DOHH2 (cell line): ENCODE data around the gene DIS3L2.

Experiments
- H3F3A ChIP-seq: fragments of 200-600 bp; sonication (generic), shearing (Covaris generic); 2 replicates; pipeline ENCODE4 v1.6.0; 2016; ENCODE audit warnings: antibody characterized with exemption, mild to moderate bottlenecking; ENCODE audit not compliant: control insufficient read depth, insufficient read depth
- H3K27ac ChIP-seq: fragments of 200-600 bp; sonication (generic); 2 replicates; pipeline ENCODE4 v1.5.1; 2014; ENCODE audit warnings: low read depth, mild to moderate bottlenecking, low read length, moderate library complexity
- H3K27me3 ChIP-seq: fragments of 200-600 bp; sonication (generic); 2 replicates; pipeline ENCODE4 v1.6.1; 2014; ENCODE audit warnings: mild to moderate bottlenecking, low read length, mixed read lengths; ENCODE audit not compliant: control insufficient read depth
- H3K36me3 ChIP-seq: fragments of 200-600 bp; sonication (generic); 2 replicates; pipeline ENCODE4 v1.6.1; 2014; ENCODE audit warnings: mild to moderate bottlenecking, low read length, moderate library complexity, mixed read lengths; ENCODE audit not compliant: control insufficient read depth
- H3K4me1 ChIP-seq: fragments of 200-600 bp; sonication (generic); 2 replicates; pipeline ENCODE4 v1.6.1; 2014; ENCODE audit warnings: mild to moderate bottlenecking, low read length, mixed read lengths; ENCODE audit not compliant: control insufficient read depth
- H3K4me2 ChIP-seq: fragments of 200-600 bp; sonication (generic); 2 replicates; pipeline ENCODE4 v1.6.0; 2014; ENCODE audit warnings: mild to moderate bottlenecking, low read length, moderate library complexity
- H3K4me3 ChIP-seq: fragments of 200-600 bp; sonication (generic); 2 replicates; pipeline ENCODE4 v1.5.1; 2014; ENCODE audit warnings: mild to moderate bottlenecking, low read length, mixed read lengths
- H3K79me2 ChIP-seq: fragments of 200-600 bp; sonication (generic); 2 replicates; pipeline ENCODE4 v1.6.1; 2014; ENCODE audit warnings: mild to moderate bottlenecking, low read length, mixed read lengths; ENCODE audit not compliant: control insufficient read depth
- H3K9me2 ChIP-seq: fragments of 200-600 bp; sonication (generic); replicated peaks from 2 replicates; pipeline ENCODE4 v1.6.1; 2014; ENCODE audit warnings: mild to moderate bottlenecking, low read length, mixed read lengths; ENCODE audit not compliant: control insufficient read depth
- H3K9me3 ChIP-seq: fragments of 200-600 bp; sonication (generic); 2 replicates; pipeline ENCODE4 v1.6.1; 2014; ENCODE audit warnings: antibody characterized with exemption, low read length, mixed read lengths; ENCODE audit not compliant: control insufficient read depth, insufficient read depth
- H4K20me1 ChIP-seq: fragments of 200-600 bp; sonication (generic); 2 replicates; pipeline ENCODE4 v1.6.0; 2014; ENCODE audit warnings: low read depth, mild to moderate bottlenecking, antibody characterized with exemption, low read length, moderate library complexity; ENCODE audit not compliant: control insufficient read depth, insufficient read depth
- CTCF ChIP-seq: fragments of 200-600 bp; sonication (generic); IDR thresholded peaks from one replicate; pipeline ENCODE4 v1.5.1; 2014; ENCODE audit warnings: antibody characterized with exemption, mild to moderate bottlenecking, low read depth, low read length; ENCODE audit not compliant: poor library complexity, severe bottlenecking
- EZH2phosphoT487 ChIP-seq: fragments of 200-600 bp; sonication (generic); IDR thresholded peaks from 2 replicates; pipeline ENCODE4 v1.6.1; 2017; ENCODE audit warnings: borderline replicate concordance, mild to moderate bottlenecking, antibody characterized with exemption, low read length, moderate library complexity, mixed read lengths

Gene DIS3L2

GRCh38 chr2:232321156-232321816, 359.8 kb downstream of the DIS3L2 start:
- H3K4me3 ChIP-seq = no peak overlapping the region
- H3K9me3 ChIP-seq = no peaks in the 10 kb centered on the region
- no peaks in the 10 kb centered on the region for H3K79me2 ChIP-seq
- no peaks in the 10 kb centered on the region for H3K36me3 ChIP-seq
- H3K27me3 ChIP-seq = no peaks in the 10 kb centered on the region
- no peaks in the 10 kb centered on the region for H3F3A ChIP-seq
- no peak overlapping the region for H3K27ac ChIP-seq
- no peaks in the 10 kb centered on the region for H3K4me1 ChIP-seq
- no peak for TF ChIP-seq CTCF
- no peak for TF ChIP-seq EZH2phosphoT487
- H4K20me1 ChIP-seq = no peaks in the 10 kb centered on the region
- H3K9me2 ChIP-seq = no peaks in the 10 kb centered on the region
- no peak overlapping the region for H3K4me2 ChIP-seq

GRCh38 chr2:232321817-232322559, 360.5 kb downstream of the DIS3L2 start:
- no peaks in the 10 kb centered on the region for H3K36me3 ChIP-seq
- no peak overlapping the region for H3K27ac ChIP-seq
- no peaks in the 10 kb centered on the region for H3K79me2 ChIP-seq
- no peak overlapping the region for H3K4me2 ChIP-seq
- no peaks in the 10 kb centered on the region for H3K27me3 ChIP-seq
- no peak overlapping the region for H3K4me3 ChIP-seq
- H3F3A ChIP-seq = no peaks in the 10 kb centered on the region
- H3K4me1 ChIP-seq = no peaks in the 10 kb centered on the region
- H4K20me1 ChIP-seq = no peaks in the 10 kb centered on the region
- H3K9me2 ChIP-seq = no peaks in the 10 kb centered on the region
- no peaks in the 10 kb centered on the region for H3K9me3 ChIP-seq
- TF ChIP-seq EZH2phosphoT487 (no peak), CTCF (no peak)

DNA sequence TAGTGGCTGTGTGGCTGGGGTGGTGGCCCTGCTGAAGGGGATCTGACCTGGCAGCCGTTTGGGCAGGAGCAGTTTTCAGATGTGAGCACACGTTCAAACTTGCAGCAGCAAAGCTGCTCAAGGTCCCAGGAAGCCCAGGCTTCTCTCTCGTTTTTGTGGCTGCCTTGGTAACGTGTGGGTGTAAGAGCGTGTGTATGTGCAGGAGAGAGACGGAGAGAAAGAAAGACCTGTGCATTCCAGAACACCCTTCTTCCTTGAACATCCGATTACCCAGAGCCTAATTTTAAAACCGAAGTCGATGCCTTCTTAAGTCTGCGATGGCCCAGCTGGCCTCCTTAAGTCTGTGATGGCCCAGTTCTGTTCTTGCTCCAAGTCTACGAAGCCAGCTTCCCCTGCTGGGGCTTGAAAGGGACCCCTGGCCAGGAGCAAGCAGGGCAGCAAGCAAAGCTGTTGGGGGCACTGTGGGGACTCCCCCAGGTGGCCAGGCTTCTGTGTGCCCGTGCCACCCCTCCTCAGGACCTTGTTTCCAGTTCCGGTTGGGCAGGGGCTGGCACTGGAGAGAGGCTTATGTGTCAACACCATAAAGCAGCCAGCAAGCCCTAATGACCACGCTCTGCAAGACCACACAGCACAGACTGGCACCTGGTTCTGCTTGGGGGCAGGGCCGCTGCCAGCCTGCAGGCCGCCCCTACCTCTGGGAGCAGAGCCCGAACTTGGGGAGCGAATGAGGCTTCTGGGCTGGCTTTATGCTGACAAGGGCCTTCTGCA, 361.2 kb downstream of the DIS3L2 start:
- Histone ChIP-seq H3K36me3 (no peaks in the 10 kb centered on the region), H3K27ac (no peak overlapping the region), H3K9me2 (no peaks in the 10 kb centered on the region), H4K20me1 (no peaks in the 10 kb centered on the region), H3K27me3 (no peaks in the 10 kb centered on the region), H3K4me1 (peaks cover 1% of the 10 kb centered on the region), H3K4me2 (no peak overlapping the region), H3K79me2 (no peaks in the 10 kb centered on the region), H3F3A (no peaks in the 10 kb centered on the region), H3K9me3 (no peaks in the 10 kb centered on the region), H3K4me3 (no peak overlapping the region)
- TF ChIP-seq CTCF (no peak), EZH2phosphoT487 (no peak)
